Dendritic cell treated with granulocyte-macrophage colony-stimulating factor and Interleukin-4, amounts not matched to agents 40 ng/mL and 50 ng/mL, for 4 days (primary cell): Measurements from ENCODE around the gene ATG3.
"Not testable (repeated sequence)": the region's sequence is repeated elsewhere in the genome, so short reads cannot be mapped to it uniquely, and the experiment has no call there.

Source experiments
- H3K27ac Mint-ChIP-seq: one replicate; pipeline ENCODE4 v1.8.0; 2022; ENCODE audit warnings: mild to moderate bottlenecking, mixed read lengths
- H3K27me3 Mint-ChIP-seq: one replicate; pipeline ENCODE4 v1.8.0; 2022; ENCODE audit warnings: mild to moderate bottlenecking, mixed read lengths
- H3K36me3 Mint-ChIP-seq: one replicate; pipeline ENCODE4 v1.8.0; 2022; ENCODE audit warnings: low read depth, mixed read lengths
- H3K4me1 Mint-ChIP-seq: one replicate; pipeline ENCODE4 v1.8.0; 2022; ENCODE audit warnings: low read depth, mixed read lengths
- H3K4me3 Mint-ChIP-seq: one replicate; pipeline ENCODE4 v1.8.0; 2022; ENCODE audit warnings: mild to moderate bottlenecking, moderate library complexity, mixed read lengths
- H3K9me3 Mint-ChIP-seq: one replicate; pipeline ENCODE4 v1.8.0; 2022; ENCODE audit warnings: mixed read lengths
- intact Hi-C: fragments of 100-400 bp; cut with micrococcal nuclease; formaldehyde crosslinking; loops from one replicate; pipeline ENCODE4 v1.15.0; 2022

Gene ATG3

GRCh38 chr3:112546216-112546759, 15.5 kb downstream of the ATG3 start:
- Mint-ChIP-seq H3K9me3 (no peaks in the 10 kb centered on the region), H3K27ac (peak overlapping the region; percentile 39), H3K27me3 (no peaks in the 10 kb centered on the region), H3K4me1 (peaks cover 11% of the 10 kb centered on the region), H3K36me3 (peaks cover 68% of the 10 kb centered on the region), H3K4me3 (no peak overlapping the region)
- intact Hi-C loops = no loop called here

DNA sequence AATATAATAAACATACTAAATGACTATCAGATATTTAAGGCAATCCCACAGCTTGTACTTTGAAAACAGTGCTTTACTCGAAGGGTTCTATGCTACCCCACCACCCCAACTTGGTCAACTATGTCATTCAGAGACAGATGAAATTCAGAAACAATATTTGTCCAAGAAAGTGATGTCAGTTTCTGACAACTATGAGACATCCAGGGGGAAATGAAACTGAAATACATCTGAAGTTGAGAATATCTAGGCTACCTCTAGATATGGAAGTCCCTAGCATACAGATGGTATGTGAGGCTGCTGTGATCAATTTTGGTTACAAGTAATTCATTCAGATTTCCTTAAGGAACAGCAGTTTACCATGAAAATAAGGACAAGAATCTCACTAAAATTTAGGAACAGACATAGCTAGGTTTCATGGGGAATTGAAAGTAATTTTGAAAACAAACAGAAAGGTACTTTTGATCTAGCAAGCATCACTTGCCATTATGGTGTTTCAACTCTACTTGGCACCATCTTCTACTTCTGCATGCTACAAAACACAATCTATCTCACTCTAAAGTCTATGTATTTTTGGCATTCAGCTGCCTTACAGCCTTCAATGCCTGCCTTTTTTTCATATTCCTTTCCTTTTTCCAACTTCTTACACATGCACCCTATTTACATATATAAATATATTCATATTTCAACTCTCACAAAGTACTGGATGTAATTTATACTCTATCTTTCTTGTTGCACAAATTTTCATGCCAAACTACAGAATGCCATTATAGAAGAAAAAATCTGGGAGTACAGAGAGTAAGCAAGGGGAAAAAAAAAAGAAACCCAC, 21.7 kb downstream of the ATG3 start:
- intact Hi-C loops = no loop called here
- peaks cover 14% of the 10 kb centered on the region for H3K4me1 Mint-ChIP-seq
- peaks cover 84% of the 10 kb centered on the region for H3K36me3 Mint-ChIP-seq
- no peaks in the 10 kb centered on the region for H3K9me3 Mint-ChIP-seq
- H3K4me3 Mint-ChIP-seq = no peak overlapping the region
- no peaks in the 10 kb centered on the region for H3K27me3 Mint-ChIP-seq
- H3K27ac Mint-ChIP-seq = no peak overlapping the region

- Mint-ChIP-seq H3K4me1 (no peaks in the 10 kb centered on the region), H3K27me3 (no peaks in the 10 kb centered on the region), H3K36me3 (peaks cover 75% of the 10 kb centered on the region), H3K4me3 (no peak overlapping the region), H3K27ac (no peak overlapping the region), H3K9me3 (no peaks in the 10 kb centered on the region)
- intact Hi-C loops = loop anchor here (5.0 kb wide), 1 partner anchor 394 kb away; no protein-coding TSS in a partner anchor
Measured at GRCh38 chr3:112531358-112531781, 30.4 kb downstream of the ATG3 start.

GRCh38 chr3:112530573-112530972, 31.2 kb downstream of the ATG3 start:
- Mint-ChIP-seq H3K4me1 (no peaks in the 10 kb centered on the region), H3K27ac (no peak overlapping the region), H3K4me3 (no peak overlapping the region), H3K27me3 (no peaks in the 10 kb centered on the region), H3K36me3 (peaks cover 70% of the 10 kb centered on the region), H3K9me3 (no peaks in the 10 kb centered on the region)
- intact Hi-C loops = loop anchor here (5.0 kb wide), 1 partner anchor 393 kb away; no protein-coding TSS in a partner anchor

- intact Hi-C loops, H3K27me3 Mint-ChIP-seq, H3K4me1 Mint-ChIP-seq, H3K27ac Mint-ChIP-seq, H3K4me3 Mint-ChIP-seq, H3K9me3 Mint-ChIP-seq: not testable (repeated sequence)
- H3K36me3 Mint-ChIP-seq = peaks cover 61% of the 10 kb centered on the region
Measured at GRCh38 chr3:112524127-112524526, 37.6 kb downstream of the ATG3 start.

DNA sequence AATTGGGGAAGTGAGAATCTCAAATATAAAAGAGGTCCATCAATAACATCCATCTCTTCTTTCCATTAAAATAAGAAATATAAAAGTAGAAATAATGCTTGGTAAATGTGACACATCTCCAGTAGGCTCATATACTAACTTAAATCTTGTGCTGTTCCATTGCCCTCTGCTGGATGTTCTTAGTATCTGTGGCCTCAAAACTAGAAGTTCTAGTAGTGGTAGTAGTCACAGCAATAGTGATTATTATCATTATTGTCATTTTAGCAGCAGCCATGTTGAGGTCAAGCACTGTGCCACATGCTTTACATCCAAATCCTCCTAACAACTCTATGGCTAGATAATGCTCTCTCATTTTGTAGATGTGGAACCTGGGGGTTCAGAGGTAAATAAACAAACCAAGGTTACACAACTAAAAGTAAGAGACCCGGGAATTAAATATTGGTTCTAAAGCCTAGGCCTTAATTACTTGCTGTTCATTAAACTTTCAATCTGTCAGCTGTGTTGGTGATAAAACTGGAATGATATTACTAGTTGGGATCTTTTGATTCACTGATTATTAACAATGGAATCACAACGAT, 42.2 kb downstream of the ATG3 start:
- H3K27me3 Mint-ChIP-seq = no peaks in the 10 kb centered on the region
- H3K36me3 Mint-ChIP-seq = peaks cover 32% of the 10 kb centered on the region
- H3K4me3 Mint-ChIP-seq = no peak overlapping the region
- intact Hi-C loops = loop anchor here (1.0 to 5.0 kb wide), 4 partner anchors 192 to 407 kb away; no protein-coding TSS in a partner anchor
- H3K4me1 Mint-ChIP-seq = peaks cover 5% of the 10 kb centered on the region
- H3K9me3 Mint-ChIP-seq = no peaks in the 10 kb centered on the region
- H3K27ac Mint-ChIP-seq = no peak overlapping the region

GRCh38 chr3:112518970-112519369, 42.8 kb downstream of the ATG3 start:
- H3K27me3 Mint-ChIP-seq, H3K9me3 Mint-ChIP-seq, H3K27ac Mint-ChIP-seq, H3K4me1 Mint-ChIP-seq, H3K4me3 Mint-ChIP-seq: not testable (repeated sequence)
- H3K36me3 Mint-ChIP-seq = peaks cover 27% of the 10 kb centered on the region
- intact Hi-C loops = loop anchor here (1.0 to 5.0 kb wide), 4 partner anchors 192 to 407 kb away; no protein-coding TSS in a partner anchor

DNA sequence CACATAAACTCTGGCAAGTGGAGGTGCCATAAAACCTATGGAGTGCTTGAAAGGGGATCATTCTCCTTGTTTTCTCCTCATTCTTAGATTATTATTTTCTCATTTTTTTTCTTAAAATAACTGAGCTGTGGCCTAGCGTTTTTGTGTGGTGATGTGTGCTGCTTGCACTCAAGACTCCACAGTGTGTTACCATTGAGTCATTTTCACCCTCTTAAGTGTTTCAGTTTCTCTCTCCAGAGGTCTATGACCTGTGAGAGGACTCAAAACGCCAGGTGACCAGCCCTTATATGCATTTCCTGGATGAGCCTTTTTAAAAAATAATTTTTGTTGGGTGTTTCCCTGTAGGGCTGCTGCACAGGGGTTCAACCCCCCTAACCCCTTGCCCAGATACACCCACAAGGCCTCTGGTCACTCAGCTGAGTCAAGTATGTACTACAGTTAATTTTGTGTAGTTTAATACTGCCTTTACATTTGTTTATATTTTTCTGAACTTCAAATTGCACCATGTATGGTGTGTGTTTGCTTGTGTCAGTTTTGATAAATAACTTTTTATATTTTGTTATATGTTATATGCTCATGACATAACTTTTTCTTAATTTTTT, 47.1 kb downstream of the ATG3 start:
- Mint-ChIP-seq H3K9me3 (peaks cover 8% of the 10 kb centered on the region), H3K36me3 (peaks cover 5% of the 10 kb centered on the region), H3K27me3 (no peaks in the 10 kb centered on the region), H3K4me3 (no peak overlapping the region), H3K4me1 (peaks cover 5% of the 10 kb centered on the region), H3K27ac (no peak overlapping the region)
- intact Hi-C loops = loop anchor here (5.0 kb wide), 2 partner anchors 377 to 402 kb away; no protein-coding TSS in a partner anchor

DNA sequence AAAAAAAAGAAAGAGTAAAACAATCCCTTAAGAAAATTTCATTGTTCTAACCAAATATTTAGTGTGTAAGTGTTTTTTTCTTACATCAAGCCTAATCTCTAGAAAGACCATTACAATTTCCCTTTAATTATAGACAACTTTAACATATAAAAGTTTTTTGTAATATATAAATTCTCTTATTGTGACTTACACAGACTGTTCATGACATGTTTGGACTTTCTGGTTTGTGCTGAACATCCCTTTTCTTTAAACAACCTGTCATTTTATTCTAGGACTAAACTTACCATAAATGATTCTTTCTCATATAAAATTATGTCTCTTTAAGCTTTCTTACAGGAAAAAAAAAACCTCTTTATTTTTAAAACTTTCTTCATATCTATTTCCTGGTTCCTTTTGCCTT, 49.4 kb downstream of the ATG3 start:
- H3K36me3 Mint-ChIP-seq = peaks cover 5% of the 10 kb centered on the region
- H3K4me1 Mint-ChIP-seq = peaks cover 5% of the 10 kb centered on the region
- peaks cover 8% of the 10 kb centered on the region for H3K9me3 Mint-ChIP-seq
- H3K27me3 Mint-ChIP-seq = no peaks in the 10 kb centered on the region
- H3K4me3 Mint-ChIP-seq = no peak overlapping the region
- intact Hi-C loops = no loop called here
- no peak overlapping the region for H3K27ac Mint-ChIP-seq

- H3K27ac Mint-ChIP-seq = no peak overlapping the region
- H3K9me3 Mint-ChIP-seq = peaks cover 8% of the 10 kb centered on the region
- H3K27me3 Mint-ChIP-seq = no peaks in the 10 kb centered on the region
- intact Hi-C loops = no loop called here
- H3K36me3 Mint-ChIP-seq = peaks cover 5% of the 10 kb centered on the region
- H3K4me1 Mint-ChIP-seq = peaks cover 12% of the 10 kb centered on the region
- no peak overlapping the region for H3K4me3 Mint-ChIP-seq
Measured at GRCh38 chr3:112508860-112509259, 52.9 kb downstream of the ATG3 start.

- H3K27me3 Mint-ChIP-seq = no peaks in the 10 kb centered on the region
- no peak overlapping the region for H3K27ac Mint-ChIP-seq
- no peak overlapping the region for H3K4me3 Mint-ChIP-seq
- H3K4me1 Mint-ChIP-seq = peaks cover 17% of the 10 kb centered on the region
- H3K36me3 Mint-ChIP-seq = peaks cover 5% of the 10 kb centered on the region
- intact Hi-C loops = no loop called here
- peaks cover 8% of the 10 kb centered on the region for H3K9me3 Mint-ChIP-seq
Measured at GRCh38 chr3:112508261-112508660, 53.5 kb downstream of the ATG3 start.

- Mint-ChIP-seq H3K27me3 (no peaks in the 10 kb centered on the region), H3K27ac (no peak overlapping the region), H3K4me1 (peaks cover 17% of the 10 kb centered on the region), H3K36me3 (no peaks in the 10 kb centered on the region), H3K4me3 (no peak overlapping the region), H3K9me3 (no peaks in the 10 kb centered on the region)
- intact Hi-C loops = no loop called here
Measured at GRCh38 chr3:112505907-112506306, 55.9 kb downstream of the ATG3 start.

- intact Hi-C loops = no loop called here
- Mint-ChIP-seq H3K9me3 (no peaks in the 10 kb centered on the region), H3K4me1 (peaks cover 21% of the 10 kb centered on the region), H3K4me3 (no peak overlapping the region), H3K36me3 (no peaks in the 10 kb centered on the region), H3K27ac (no peak overlapping the region), H3K27me3 (no peaks in the 10 kb centered on the region)
Measured at GRCh38 chr3:112504123-112504522, 57.6 kb downstream of the ATG3 start.
